DMS114 treated with DMSO at 0.1 percent for 48 hours (cell line): Measurements from ENCODE around the gene CELA2A.
"Not testable (repeated sequence)": the region's sequence is repeated elsewhere in the genome, so short reads cannot be mapped to it uniquely, and the experiment has no call there.

ENCODE experiments used
- DNase-seq: peaks from one replicate; lab custom pipeline; 2025; ENCODE audit not compliant: unreplicated experiment; lab: John Stamatoyannopoulos, UW

Gene CELA2A

DNA sequence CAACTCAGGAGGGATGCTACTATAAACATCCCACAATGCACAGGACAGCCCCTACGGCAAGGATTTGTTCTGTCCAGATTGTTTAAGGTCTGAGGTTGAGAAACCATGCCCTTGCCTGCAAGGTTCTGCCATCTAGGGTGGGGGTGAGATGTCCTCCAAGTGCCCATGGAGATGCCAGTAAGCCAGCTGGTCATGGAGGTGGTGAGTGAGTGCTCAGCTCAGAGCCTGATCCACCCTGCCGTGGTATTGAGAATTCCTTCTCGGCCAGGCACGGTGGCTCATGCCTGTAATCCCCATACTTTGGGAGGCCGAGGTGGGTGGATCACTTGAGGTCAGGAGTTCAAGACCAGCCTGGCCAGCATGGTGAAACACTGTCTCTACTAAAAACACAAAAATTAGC lies 31.6 kb upstream of the CELA2A start:
- DNase-seq: no peak

DNA sequence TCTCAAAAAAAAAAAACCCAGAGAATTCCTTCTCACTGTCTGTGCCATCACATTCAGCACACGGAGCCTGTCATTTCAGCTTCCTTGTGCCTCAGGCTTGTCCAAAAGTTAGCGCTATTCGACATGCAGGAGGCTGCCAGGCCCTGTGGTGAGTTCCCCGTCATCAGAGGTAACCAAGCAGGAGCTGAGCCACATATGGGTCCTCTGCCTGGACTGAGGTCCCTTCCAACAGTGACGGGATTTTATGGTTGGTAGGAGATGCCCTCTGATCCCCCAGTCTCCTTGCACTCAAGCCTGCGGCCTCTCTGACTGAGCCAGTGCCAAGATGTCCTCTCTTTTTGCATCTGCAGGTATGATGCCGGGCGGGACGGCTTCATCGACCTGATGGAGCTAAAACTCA lies 31.0 kb upstream of the CELA2A start:
- no peak for DNase-seq

DNA sequence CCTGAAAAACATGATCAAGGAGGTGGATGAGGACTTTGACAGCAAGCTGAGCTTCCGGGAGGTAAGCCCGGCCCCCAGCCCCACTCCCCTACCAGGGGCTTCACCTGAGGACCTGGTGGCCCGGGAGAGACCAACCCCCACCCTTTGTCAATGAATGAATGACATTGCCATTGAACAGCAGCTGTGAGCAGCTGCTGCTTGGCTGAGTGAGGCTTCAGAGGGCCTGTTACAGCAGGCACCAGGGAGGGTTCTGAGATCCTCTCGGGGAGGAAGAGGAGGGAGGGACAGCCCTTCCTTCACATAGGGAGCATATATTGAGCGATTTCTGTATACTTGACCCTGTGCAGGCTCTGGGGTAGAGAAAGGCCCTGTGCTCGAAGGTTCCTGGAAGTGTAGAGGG lies 30.6 kb upstream of the CELA2A start:
- no peak for DNase-seq

DNA sequence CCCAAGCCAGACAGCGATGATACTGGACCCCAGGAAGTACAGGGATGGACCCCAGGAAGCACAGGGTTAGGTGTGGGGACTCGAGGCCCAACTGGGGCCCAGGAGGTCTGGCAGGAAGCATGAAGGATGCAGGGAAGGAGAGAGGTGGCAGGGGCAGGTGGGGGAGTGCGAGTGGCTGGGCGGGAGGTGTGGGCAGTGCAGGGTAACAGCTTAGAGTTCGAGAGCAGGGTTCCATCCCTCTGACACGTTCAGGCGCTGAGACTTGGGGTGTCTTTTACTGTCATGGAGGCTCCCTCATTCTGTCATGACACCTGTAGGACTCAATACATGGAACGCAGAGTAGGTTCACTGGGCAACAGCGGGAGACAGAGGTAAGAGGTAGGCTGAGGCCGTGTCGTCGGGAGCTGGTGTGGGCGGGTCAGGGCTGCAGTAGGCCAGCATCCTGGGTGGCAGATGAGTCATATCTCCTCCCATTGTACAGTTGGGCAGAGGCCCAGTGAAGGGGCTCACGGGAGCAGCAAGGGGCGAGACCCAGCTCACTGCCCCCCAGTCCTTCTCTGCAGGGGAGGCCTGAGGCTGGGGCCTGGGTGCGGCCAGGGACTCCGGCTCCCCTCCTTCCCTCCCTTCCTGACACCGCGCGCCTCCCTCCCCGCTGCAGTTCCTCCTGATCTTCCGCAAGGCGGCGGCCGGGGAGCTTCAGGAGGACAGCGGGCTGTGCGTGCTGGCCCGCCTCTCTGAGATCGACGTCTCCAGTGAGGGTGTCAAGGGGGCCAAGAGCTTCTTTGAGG lies 29.8 kb upstream of the CELA2A start:
- no peak for DNase-seq

DNA sequence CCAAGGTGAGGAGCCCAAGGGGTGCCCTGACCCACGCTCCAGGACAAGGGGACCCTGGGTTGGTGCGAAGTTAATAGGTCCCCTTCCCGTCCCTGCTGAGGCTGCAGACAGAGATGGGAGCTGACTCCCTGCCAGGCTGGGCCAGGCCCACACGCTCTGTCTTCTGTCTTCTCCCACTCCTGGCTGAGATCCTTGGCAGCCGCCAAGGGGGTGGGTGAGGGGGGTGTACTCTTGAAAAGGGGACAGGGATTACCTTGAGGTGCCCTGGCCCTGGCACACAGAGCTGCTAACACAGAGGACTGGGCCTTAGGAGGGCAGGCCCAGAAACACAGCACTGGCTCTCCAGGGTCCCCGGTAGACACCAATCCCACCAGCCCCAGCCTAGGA lies 29.3 kb upstream of the CELA2A start:
- no peak for DNase-seq

DNA sequence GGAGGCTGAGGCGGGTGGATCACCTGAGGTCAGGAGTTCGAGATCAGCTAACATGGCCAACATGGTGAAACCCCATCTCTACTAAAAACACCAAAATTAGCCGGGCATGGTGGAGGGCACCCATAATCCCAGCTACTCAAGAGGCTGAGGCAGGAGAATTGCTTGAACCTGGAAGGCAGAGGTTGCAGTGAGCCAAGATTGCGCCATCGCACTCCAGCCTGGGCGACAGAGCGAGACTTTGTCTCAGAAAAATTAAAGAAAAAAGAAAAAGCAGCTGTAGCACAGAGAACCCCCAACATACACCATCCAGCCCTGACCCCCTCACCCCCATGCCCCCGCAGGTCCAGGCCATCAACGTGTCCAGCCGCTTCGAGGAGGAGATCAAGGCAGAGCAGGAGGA lies 28.3 kb upstream of the CELA2A start:
- DNase-seq: not testable (repeated sequence)

DNA sequence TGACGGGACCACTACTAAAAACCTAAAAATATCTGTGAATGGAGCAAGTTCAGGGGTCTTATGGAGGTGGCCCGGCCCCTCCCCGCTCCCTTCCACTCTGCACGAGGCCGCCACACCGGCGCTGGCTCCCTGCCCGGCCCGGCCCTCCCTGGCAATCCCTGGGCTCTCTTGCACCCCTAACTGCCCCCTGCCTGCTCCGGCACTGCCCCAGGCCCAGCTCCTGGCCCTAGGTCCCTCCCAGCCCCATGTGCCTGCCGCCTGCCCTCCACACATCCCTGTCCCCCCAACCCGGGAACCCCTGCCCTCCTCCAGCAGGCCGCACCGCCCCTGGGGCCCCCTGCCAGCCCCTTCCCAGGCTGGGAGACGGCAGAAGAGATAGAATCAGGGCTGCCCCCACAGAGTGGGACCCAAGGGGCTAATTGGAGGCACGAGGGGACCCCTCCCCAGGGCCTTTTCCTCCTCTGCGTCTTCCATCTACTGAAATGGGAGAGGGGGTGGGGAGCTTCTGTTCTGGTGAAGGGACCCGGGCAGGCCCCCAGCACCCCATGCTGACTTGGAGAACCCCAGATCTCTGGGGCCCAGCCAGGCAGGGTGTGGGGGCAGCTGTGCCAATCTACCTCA lies 27.6 kb upstream of the CELA2A start:
- DNase-seq: no peak

DNA sequence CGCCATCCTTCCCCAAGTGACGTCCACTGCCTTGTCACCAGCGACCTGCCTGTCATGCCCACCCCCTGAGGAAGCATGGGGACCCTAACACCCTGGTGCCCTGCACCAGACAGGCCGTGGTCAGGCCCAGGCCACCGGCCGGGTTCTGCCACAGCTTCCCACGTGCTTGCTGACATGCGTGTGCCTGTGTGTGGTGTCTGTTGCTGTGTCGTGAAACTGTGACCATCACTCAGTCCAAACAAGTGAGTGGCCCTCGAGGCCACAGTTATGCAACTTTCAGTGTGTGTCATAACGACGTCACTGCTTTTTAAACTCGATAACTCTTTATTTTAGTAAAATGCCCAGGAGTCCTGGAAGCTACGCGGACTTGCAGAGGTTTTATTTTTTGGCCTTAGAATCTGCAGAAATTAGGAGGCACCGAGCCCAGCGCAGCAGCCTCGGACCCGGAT lies 26.8 kb upstream of the CELA2A start:
- no peak for DNase-seq

DNA sequence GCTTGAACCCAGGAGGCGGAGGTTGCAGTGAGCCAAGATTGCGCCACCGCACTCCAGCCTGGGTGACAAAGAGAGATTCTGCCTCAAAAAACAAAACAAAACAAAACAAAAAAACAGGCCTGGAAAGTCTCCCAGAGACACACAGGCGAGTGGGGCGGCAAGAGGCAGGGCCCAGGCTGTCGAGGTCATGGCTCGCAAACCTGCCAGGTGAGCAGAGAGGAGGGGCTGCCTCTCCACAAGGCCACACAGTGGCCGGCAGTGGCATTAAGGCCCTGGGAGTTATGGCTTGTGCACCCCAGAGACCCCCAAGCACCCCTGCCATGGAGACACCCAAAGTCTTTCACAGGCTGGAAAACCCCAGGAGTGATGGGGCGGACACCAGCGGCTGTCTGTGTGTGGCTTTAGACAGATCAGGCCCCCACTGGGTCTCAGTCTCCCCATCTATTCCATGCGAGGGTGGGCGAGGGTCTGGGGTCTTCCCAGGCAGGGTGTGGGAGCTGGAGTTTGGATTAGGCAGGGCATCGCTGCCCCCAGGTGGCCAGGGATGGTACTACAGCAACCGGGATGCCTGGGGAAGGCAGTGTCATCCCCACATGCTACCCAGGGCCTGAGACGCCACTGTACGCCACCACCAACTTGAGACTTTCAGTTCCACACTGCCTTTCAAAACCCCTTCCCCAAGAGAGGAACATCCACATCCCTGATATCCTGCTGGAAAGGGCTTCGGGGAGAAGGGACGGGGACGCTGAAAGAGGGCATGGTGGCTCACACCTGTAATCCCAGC lies 25.6 kb upstream of the CELA2A start:
- DNase-seq: peak; percentile 29

DNA sequence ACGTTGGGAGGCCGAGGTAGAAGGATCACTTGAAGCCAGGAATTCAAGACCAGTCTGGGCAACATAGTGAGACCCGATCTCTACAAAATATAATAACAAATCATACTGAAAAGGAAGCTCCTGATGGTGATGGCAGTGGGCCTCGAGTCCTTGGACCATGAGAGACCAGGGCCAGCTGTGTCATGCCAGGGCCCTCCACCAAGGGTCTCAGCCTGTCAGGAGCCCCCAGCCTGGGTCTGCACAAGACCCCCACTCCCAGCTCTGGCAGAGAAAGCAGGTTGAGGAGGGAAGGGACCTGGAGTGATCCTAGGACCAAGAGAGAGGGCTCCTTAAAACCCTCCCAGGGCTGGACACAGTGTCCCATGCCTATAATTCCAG lies 25.0 kb upstream of the CELA2A start:
- no peak for DNase-seq

DNA sequence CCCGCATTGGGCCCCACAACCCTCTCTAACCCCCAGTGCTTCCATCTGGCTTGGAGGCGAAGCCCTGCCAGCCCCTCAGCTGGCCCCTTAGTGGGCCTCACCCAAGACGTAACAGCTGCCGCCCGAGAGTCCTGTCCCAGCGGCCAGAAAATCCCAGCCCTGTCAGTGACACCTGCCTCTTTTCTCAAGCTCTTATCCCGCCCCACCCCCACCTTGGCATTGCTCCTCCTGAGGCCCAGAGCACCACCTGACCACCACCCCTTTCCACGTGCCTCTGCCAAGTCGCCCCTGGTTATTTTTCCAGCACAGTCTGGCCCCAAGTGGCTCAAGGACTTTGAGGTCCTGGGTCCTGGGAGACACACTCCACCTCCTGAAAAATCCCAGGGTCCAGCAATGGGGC lies 24.2 kb upstream of the CELA2A start:
- DNase-seq: no peak

DNA sequence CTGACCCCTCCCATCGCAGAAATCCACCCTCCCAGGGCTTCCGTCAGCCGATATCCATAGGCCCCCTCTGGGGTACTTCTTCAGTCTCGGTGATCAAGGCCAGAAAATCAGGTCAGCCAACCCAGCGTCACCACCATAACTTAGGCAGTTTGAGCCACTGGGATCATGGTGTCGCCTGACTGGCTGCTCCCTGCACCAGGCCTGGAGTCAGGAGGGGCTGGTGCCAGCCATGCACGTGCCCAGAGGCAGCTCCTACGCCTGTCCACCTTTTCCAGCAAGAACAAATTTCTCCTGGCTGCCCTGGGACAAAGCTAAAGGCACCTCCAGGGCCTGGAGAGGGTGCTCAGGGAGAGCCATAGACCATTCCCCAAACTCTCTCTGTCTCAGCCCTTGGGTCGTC lies 23.1 kb upstream of the CELA2A start:
- no peak for DNase-seq

DNA sequence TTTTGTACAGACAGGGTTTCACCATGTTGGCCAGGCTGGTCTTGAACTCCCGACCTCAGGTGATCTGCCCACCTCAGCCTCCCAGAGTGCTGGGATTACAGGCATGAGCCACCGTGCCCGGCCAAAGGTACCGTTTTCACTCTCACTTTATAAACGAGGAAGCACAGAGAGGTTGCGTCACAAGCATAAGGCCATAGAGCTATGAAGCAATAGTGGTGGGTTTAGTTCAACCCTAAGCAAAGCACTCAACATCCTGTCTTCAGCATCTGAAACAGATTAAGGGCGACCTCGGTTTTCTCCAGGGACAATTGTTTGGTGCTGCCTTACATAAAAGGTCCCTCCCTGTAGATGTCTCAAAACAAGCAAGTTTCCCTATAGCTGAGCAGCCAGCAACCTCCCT lies 21.8 kb upstream of the CELA2A start:
- DNase-seq: not testable (repeated sequence)

DNA sequence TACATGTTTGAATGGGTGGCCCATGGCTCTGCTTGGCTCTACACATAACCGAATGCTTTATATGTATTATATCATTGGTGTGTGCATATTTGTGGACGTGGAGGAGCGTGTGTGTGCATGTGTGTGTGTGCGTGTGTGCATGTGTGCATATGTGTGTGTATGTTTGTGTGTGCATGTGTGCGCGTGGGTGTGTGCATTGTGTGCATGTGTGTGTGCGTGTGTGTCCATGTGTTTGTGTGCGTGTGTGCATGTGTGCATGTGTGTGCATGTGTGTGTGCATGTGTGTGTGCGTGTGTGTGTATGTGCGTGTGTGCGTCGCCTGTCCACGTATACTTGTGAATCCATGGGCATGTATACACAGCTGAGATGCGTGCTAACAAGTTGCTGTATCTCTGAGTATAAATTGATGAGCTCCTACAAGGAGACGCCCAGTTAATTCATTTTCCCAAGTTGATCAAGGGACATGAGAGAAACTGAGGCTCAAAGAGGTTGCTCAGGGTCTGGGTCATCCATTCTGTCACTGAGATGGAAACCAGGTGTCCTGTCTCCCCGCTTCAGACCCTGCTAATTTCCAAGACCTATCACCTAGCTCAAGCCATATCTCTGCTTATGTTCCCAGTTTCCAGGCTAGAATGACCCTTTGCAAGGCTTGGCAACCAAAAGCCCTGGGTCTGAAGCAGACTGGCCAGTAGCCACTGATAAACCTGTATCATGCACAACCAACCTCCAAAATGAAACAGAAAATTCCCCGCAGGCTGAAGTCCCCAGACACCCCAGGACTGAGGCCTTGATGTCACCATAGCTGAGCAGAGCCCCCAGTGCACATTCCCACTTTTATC lies 21.1 kb upstream of the CELA2A start:
- DNase-seq: no peak

DNA sequence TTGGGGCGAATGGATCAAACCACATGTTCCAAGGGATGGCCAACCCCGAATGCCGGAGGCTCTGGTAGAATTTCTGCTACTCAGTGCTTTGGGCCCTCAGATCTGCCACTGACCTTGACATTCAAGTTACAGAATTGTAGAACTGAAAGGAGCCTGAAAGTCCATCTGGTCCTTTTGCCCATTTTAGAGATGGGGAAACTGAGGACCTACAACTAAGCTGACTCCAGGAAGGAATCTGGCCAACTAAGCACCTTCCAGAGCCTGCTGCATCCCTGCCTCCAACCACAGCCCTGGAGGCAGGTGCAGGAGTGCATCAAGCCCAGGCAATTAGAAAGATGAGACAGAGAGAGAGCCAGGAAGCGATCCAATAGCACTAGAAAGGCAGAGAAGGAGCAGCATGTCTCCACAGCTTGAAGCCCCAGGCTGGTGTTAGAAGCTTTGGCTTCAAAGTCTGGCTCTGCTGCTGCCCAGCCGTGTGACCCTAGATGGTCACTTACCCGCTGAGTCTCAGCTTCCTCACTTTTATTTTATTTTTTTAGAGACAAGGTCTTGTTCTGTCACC lies 19.6 kb upstream of the CELA2A start:
- DNase-seq: no peak

DNA sequence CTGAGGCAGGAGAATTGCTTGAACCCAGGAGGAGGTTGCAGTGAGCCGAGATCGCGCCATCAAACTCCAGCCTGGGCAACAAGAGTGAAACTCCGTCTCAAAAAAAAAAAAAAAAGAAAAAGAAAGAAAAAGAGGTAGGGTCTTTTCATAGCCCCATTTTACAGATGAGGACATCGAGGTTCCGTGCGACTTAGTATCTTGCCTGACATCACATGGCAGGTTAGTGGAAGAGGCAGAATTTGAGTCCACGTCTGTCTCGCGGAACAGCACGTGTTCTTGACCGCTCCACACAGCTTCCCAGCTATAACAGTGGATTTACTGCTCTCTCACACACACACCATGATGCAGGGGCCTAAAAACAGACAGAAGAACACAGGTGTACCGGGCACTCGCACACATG lies 17.2 kb upstream of the CELA2A start:
- DNase-seq: no peak

DNA sequence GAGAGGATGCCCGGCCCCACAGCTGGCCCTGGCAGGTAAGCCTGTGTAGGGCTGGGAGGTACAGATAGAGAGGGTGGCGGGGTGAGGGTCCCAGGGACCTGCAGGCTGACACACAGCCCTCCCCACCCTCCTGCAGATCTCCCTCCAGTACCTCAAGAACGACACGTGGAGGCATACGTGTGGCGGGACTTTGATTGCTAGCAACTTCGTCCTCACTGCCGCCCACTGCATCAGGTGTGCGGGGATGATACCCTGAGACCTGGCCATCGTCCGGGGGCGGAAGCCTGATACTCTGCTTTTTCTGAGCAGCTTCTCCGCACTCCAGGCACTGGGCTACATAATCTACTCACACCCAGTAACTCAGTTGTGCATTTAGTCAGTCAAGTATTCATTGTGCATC lies 16.2 kb upstream of the CELA2A start:
- DNase-seq: no peak

DNA sequence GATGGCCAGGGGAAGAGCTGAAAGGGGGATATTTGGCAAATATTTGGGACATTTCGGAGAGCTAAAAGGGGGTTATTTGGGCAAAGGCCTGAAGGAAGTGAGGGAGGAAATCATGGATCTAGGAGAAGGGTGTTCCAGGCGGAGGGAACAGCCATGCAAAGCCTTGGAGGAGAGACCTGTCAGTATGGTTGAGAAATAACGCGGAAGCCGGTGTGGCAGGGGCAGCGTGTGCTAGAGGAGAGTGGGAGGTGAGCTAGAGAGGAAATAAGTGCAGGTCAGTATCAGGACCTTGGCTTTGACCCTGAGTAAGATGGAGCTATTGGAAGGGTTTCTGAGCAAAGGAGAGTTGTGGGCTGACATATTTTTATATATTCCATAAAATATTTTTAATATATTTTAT lies 15.3 kb upstream of the CELA2A start:
- DNase-seq: no peak

DNA sequence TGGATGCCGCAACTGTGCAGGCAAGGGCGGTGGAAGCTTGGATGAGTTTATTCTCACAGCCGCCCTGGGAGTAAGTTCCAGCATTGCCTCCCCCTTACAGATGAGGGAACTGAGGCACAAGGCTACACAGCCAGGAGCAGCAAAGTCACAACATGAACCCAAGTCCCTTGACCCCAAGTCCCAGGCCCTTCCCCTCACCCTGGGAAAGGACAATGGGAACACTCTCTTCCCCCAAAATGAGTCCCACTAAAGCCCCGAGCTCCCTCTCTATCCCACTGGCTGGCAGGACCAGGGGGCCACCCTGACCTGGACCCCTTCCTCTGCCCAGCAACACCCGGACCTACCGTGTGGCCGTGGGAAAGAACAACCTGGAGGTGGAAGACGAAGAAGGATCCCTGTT lies 14.4 kb upstream of the CELA2A start:
- DNase-seq: no peak

DNA sequence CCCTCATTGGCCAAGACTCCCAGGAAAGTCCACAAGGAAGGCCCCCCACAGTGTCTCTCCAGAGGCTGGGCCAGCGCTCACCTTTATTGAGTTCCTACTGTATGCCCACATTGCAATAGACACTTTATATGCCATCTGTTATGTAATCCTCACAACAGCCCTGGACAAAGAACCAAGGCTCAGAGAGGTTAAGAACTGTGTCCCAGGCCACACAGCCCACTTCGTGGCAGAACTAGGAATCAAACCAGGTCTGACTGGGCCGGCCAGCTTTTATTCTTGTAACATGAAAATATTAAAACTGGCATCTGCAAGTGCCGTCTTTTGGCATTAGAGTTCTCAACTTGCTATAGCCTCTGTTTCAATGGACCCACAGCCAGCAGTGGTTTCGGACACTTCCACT lies 13.8 kb upstream of the CELA2A start:
- no peak for DNase-seq

DNA sequence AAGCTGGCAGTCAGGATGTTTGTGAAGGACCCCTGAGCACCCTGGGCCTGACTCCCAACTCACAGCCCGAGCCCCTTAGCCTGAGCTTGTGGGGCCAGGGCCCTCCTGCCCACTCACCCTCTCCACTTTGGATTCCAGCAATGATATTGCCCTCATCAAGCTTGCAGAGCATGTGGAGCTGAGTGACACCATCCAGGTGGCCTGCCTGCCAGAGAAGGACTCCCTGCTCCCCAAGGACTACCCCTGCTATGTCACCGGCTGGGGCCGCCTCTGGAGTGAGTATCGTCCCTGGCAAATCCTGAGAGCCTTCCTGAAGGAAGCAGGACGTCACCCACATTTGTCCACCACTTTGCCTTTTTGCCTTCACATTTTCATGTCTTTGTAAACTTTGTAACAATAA lies 13.3 kb upstream of the CELA2A start:
- DNase-seq: no peak
